HG03565 (cell line): ENCODE measurements around the gene AK9.

Experiments used
- ATAC-seq: cut with Tn5 transposase; IDR thresholded peaks from one replicate; pipeline ENCODE4 v1.9.1; 2021; ENCODE audit warnings: mild to moderate bottlenecking, moderate library complexity; ENCODE audit not compliant: unreplicated experiment

Gene AK9

GRCh38 chr6:109448615-109449014 is 242.4 kb downstream of the AK9 start:
- no peak for ATAC-seq

- ATAC-seq = no peak
Observed at GRCh38 chr6:109447878-109448555, 243.0 kb downstream of the AK9 start.

- no peak for ATAC-seq
Observed at GRCh38 chr6:109447087-109447486, 243.9 kb downstream of the AK9 start.

- ATAC-seq = no peak
Observed at GRCh38 chr6:109446541-109446940, 244.5 kb downstream of the AK9 start.

- no peak for ATAC-seq
Observed at GRCh38 chr6:109446072-109446471, 244.9 kb downstream of the AK9 start.

GRCh38 chr6:109445382-109445781 is 245.6 kb downstream of the AK9 start:
- no peak for ATAC-seq

GRCh38 chr6:109443425-109443950 is 247.5 kb downstream of the AK9 start:
- ATAC-seq = no peak
